DND-41 (cell line): Measurements from ENCODE around the gene CLCN6.

Experiments
- ATAC-seq: fragments of 200-7000 bp; cut with Tn5 transposase; 3 replicates; pipeline ENCODE4 v1.9.1; 2021; ENCODE audit warnings: low read depth; ENCODE audit not compliant: insufficient read depth
- DNase-seq: peaks from one replicate; pipeline ENCODE4 v3.0.0-alpha.2; 2020
- H2AFZ ChIP-seq: 2 replicates; pipeline ENCODE4 v1.6.0; 2012; ENCODE audit warnings: low read depth, low read length
- H3K27ac ChIP-seq: 2 replicates; pipeline ENCODE4 v1.5.1; 2012; ENCODE audit warnings: low read length, inconsistent platforms
- H3K27me3 ChIP-seq: fragments of 200-600 bp; sonication (generic); 2 replicates; pipeline ENCODE4 v1.6.0; 2012; ENCODE audit warnings: low read length, mild to moderate bottlenecking, inconsistent platforms; ENCODE audit not compliant: insufficient read depth, poor library complexity
- H3K36me3 ChIP-seq: 2 replicates; pipeline ENCODE4 v1.5.1; 2012; ENCODE audit warnings: low read length, inconsistent platforms; ENCODE audit not compliant: insufficient read depth
- H3K4me1 ChIP-seq: 2 replicates; pipeline ENCODE4 v1.5.1; 2012; ENCODE audit warnings: mild to moderate bottlenecking, low read length; ENCODE audit not compliant: insufficient read depth
- H3K4me2 ChIP-seq: 2 replicates; pipeline ENCODE4 v1.6.0; 2012; ENCODE audit warnings: mild to moderate bottlenecking, moderate library complexity, low read length, inconsistent platforms; ENCODE audit not compliant: insufficient read depth
- H3K4me3 ChIP-seq, 2 experiments: fragments of 200-600 bp in 1 of 2; shearing (Covaris generic) in 1 of 2; 2 replicates each; pipeline ENCODE4 v1.5.1; 2012 to 2016; ENCODE audit warnings: inconsistent platforms in 2 of 2, low read length in 2 of 2, mild to moderate bottlenecking in 2 of 2, low read depth in 1 of 2, moderate library complexity in 1 of 2
- H3K79me2 ChIP-seq: 2 replicates; pipeline ENCODE4 v1.6.0; 2012; ENCODE audit warnings: low read length, inconsistent platforms; ENCODE audit not compliant: insufficient read depth
- H3K9ac ChIP-seq: 2 replicates; pipeline ENCODE4 v1.6.0; 2012; ENCODE audit warnings: low read depth, mild to moderate bottlenecking, inconsistent platforms, low read length, moderate library complexity
- H3K9me3 ChIP-seq: 2 replicates; pipeline ENCODE4 v1.5.1; 2012; ENCODE audit warnings: low read length, moderate library complexity, mild to moderate bottlenecking, inconsistent platforms; ENCODE audit not compliant: insufficient read depth, severe bottlenecking
- H4K20me1 ChIP-seq: 2 replicates; pipeline ENCODE4 v1.6.0; 2012; ENCODE audit warnings: low read length; ENCODE audit not compliant: insufficient read depth
- CTCF ChIP-seq: IDR thresholded peaks from 2 replicates; pipeline ENCODE4 v1.5.1; 2012; ENCODE audit warnings: borderline replicate concordance, low read length, moderate library complexity, mild to moderate bottlenecking; ENCODE audit not compliant: poor library complexity, severe bottlenecking; ENCODE audit errors: extremely low read depth
- EZH2 ChIP-seq: IDR thresholded peaks from 3 replicates; pipeline ENCODE4 v1.6.1; 2012; ENCODE audit warnings: borderline replicate concordance, low read depth, mild to moderate bottlenecking, moderate library complexity, low read length, inconsistent platforms; ENCODE audit not compliant: severe bottlenecking

The CLCN6 gene

GRCh38 chr1:11891433-11892186 is 85.6 kb downstream of the CLCN6 start:
- no peak overlapping the region for H3K4me3 ChIP-seq
- H3K36me3 ChIP-seq, result no peaks in the 10 kb centered on the region
- ATAC-seq (no peak), DNase-seq (no peak)
- no peaks in the 10 kb centered on the region; the same call in 1 of the 2 replicates for H4K20me1 ChIP-seq
- H3K9ac ChIP-seq, result no peak overlapping the region
- H3K27me3 ChIP-seq, result peaks cover 5% of the 10 kb centered on the region
- H3K4me1 ChIP-seq, result no peaks in the 10 kb centered on the region
- no peaks in the 10 kb centered on the region for H3K79me2 ChIP-seq
- no peak overlapping the region for H3K4me2 ChIP-seq
- H3K27ac ChIP-seq, result no peak overlapping the region
- TF ChIP-seq EZH2 (no peak), CTCF (no peak)
- H2AFZ ChIP-seq, result no peak overlapping the region
- no peaks in the 10 kb centered on the region for H3K9me3 ChIP-seq
